Hepatocyte (in vitro differentiated cells): ENCODE data around the gene SETD1A.

Experiments
- CTCF ChIP-seq: fragments of 200-600 bp; sonication (generic); IDR thresholded peaks from 2 replicates; pipeline ENCODE4 v1.5.1; 2016; ENCODE audit warnings: antibody characterized with exemption, mild to moderate bottlenecking; ENCODE audit not compliant: poor library complexity
- EZH2 ChIP-seq: fragments of 200-600 bp; sonication (generic); IDR thresholded peaks from 2 replicates; pipeline ENCODE4 v1.6.1; 2016; ENCODE audit warnings: antibody characterized with exemption, mild to moderate bottlenecking, borderline replicate concordance
- EZH2phosphoT487 ChIP-seq: fragments of 200-600 bp; sonication (generic); IDR thresholded peaks from one replicate; pipeline ENCODE4 v1.6.1; 2018; ENCODE audit warnings: antibody characterized with exemption, mild to moderate bottlenecking, low read depth, moderate library complexity; ENCODE audit not compliant: unreplicated experiment, severe bottlenecking

GRCh38 chr16:31022544-31023251 is 65.1 kb downstream of the SETD1A start:
- TF ChIP-seq CTCF (no peak), EZH2 (no peak), EZH2phosphoT487 (no peak)
